ENCODE measurements around the gene GPR142. TPM values are rescaled to one million over a fixed set of nuclear protein-coding genes. Genes with fewer than 3 reads are reported as not detected.

The GPR142 gene
- total and polyA plus RNA-seq, 2 of the 13 experiments (the other 11 are each of a cell fraction or from before 2014, with no cell fraction given), result not detected

DNA sequence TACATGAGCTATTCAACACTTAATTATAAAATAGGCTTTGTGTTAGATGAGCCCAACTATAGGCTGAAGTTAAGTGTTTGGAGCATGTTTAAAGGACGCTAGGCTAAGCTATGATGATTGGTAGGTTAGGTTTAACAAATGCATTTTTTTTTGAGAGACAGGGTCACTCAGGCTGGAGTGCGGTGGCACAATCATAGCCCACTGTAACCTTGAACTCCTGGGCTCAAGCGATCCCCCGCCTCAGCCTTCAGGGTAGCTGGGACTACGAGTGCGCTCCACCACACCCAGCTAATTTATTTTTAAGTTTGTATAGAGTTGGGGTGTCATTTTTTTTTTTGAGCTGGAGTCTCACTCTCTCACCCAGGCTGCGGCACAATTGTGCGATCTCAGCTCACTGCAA is 45.3 kb downstream of the GPR142 start:
- in situ Hi-C loops (cut with HindIII; ENCODE audit: extremely low pct_ligation_motif_present, low pct_unique_long_range_greater_than_20kb), result no loop called here

More for the DNA sequence above, 45.3 kb downstream of the GPR142 start:
- Histone ChIP-seq H3K4me1 (ENCODE audit: insufficient read depth, low read length) (peaks cover 72% of the 10 kb centered on the region), H3K9ac (ENCODE audit: insufficient read depth, low read depth, low read length) (no peak overlapping the region), H3K36me3 (replicated peaks in 1 of 2; ENCODE audit: control insufficient read depth in 1 of 2, insufficient read depth in 2 of 2, low read length in 2 of 2) (no peaks in the 10 kb centered on the region), H3K27ac (ENCODE audit: extremely low read length, insufficient read depth, low read length) (no peak overlapping the region), H3K4me2 (ENCODE audit: low read depth, low read length) (no peak overlapping the region), H3K9me3 (ENCODE audit: low read length) (no peaks in the 10 kb centered on the region), H3K79me2 (ENCODE audit: insufficient read depth, low read length) (no peaks in the 10 kb centered on the region), H3K4me3 (replicated peaks in 1 of 3; ENCODE audit: insufficient read depth in 1 of 3, low read depth in 2 of 3, low read length in 3 of 3) (no peak overlapping the region), H3K27me3 (ENCODE audit: control insufficient read depth in 1 of 2, insufficient read depth in 2 of 2, low read length in 2 of 2) (peaks cover 2 to 11% of the 10 kb centered on the region in 2 experiments; a peak in 2 of 5 replicates), H2AFZ (ENCODE audit: low read length) (no peak overlapping the region), H4K20me1 (ENCODE audit: insufficient read depth, low read length) (no peaks in the 10 kb centered on the region)
- no TSS peak for BruUV-seq (replicated peaks)
- ATAC-seq (no peak), FAIRE-seq (no peak), DNase-seq (ENCODE audit: low spot score) (no peak)
- intact Hi-C loops (cut with micrococcal nuclease; ENCODE audit: unreplicated experiment), result no loop called here
- ChIA-PET POLR2A (interaction anchor here (1.6 to 3.1 kb wide), 4 partner anchors 15 to 43 kb away, joined by 4 to 12 read pairs (median 8); no protein-coding TSS in a partner anchor), CTCF (ENCODE audit: low intra/inter-chr PET ratio, low total read pairs) (no interaction called here)
- TF ChIP-seq HNF4A (CRISPR knock-in tag; IDR thresholded peaks at IDR 0.05), result 0 out of 2 replicates have a peak, but pooled peaks have one; percentile 22
- TF ChIP-seq, protein P1, sequence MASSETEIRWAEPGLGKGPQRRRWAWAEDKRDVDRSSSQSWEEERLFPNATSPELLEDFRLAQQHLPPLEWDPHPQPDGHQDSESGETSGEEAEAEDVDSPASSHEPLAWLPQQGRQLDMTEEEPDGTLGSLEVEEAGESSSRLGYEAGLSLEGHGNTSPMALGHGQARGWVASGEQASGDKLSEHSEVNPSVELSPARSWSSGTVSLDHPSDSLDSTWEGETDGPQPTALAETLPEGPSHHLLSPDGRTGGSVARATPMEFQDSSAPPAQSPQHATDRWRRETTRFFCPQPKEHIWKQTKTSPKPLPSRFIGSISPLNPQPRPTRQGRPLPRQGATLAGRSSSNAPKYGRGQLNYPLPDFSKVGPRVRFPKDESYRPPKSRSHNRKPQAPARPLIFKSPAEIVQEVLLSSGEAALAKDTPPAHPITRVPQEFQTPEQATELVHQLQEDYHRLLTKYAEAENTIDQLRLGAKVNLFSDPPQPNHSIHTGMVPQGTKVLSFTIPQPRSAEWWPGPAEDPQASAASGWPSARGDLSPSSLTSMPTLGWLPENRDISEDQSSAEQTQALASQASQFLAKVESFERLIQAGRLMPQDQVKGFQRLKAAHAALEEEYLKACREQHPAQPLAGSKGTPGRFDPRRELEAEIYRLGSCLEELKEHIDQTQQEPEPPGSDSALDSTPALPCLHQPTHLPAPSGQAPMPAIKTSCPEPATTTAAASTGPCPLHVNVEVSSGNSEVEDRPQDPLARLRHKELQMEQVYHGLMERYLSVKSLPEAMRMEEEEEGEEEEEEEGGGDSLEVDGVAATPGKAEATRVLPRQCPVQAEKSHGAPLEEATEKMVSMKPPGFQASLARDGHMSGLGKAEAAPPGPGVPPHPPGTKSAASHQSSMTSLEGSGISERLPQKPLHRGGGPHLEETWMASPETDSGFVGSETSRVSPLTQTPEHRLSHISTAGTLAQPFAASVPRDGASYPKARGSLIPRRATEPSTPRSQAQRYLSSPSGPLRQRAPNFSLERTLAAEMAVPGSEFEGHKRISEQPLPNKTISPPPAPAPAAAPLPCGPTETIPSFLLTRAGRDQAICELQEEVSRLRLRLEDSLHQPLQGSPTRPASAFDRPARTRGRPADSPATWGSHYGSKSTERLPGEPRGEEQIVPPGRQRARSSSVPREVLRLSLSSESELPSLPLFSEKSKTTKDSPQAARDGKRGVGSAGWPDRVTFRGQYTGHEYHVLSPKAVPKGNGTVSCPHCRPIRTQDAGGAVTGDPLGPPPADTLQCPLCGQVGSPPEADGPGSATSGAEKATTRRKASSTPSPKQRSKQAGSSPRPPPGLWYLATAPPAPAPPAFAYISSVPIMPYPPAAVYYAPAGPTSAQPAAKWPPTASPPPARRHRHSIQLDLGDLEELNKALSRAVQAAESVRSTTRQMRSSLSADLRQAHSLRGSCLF (CRISPR knock-in tag; IDR thresholded peaks at IDR 0.05; ENCODE audit: borderline replicate concordance), result no peak
- TF ChIP-seq, protein P2, sequence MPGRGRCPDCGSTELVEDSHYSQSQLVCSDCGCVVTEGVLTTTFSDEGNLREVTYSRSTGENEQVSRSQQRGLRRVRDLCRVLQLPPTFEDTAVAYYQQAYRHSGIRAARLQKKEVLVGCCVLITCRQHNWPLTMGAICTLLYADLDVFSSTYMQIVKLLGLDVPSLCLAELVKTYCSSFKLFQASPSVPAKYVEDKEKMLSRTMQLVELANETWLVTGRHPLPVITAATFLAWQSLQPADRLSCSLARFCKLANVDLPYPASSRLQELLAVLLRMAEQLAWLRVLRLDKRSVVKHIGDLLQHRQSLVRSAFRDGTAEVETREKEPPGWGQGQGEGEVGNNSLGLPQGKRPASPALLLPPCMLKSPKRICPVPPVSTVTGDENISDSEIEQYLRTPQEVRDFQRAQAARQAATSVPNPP (CRISPR knock-in tag; IDR thresholded peaks at IDR 0.05), result no peak
- peak; percentile 59 for TF ChIP-seq RARA (CRISPR knock-in tag; IDR thresholded peaks at IDR 0.05)
- no peak for TF ChIP-seq ZC3H13 (CRISPR knock-in tag; IDR thresholded peaks at IDR 0.05)
- TF ChIP-seq WIZ (CRISPR knock-in tag; IDR thresholded peaks at IDR 0.05), result no peak
- TF ChIP-seq, protein P3, sequence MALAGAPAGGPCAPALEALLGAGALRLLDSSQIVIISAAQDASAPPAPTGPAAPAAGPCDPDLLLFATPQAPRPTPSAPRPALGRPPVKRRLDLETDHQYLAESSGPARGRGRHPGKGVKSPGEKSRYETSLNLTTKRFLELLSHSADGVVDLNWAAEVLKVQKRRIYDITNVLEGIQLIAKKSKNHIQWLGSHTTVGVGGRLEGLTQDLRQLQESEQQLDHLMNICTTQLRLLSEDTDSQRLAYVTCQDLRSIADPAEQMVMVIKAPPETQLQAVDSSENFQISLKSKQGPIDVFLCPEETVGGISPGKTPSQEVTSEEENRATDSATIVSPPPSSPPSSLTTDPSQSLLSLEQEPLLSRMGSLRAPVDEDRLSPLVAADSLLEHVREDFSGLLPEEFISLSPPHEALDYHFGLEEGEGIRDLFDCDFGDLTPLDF (CRISPR knock-in tag; IDR thresholded peaks at IDR 0.05), result no peak
- TF ChIP-seq ZFP36 (IDR thresholded peaks at IDR 0.05; ENCODE audit: borderline replicate concordance, low read depth, low read length, partially characterized antibody), result no peak
- TF ChIP-seq, protein P4, sequence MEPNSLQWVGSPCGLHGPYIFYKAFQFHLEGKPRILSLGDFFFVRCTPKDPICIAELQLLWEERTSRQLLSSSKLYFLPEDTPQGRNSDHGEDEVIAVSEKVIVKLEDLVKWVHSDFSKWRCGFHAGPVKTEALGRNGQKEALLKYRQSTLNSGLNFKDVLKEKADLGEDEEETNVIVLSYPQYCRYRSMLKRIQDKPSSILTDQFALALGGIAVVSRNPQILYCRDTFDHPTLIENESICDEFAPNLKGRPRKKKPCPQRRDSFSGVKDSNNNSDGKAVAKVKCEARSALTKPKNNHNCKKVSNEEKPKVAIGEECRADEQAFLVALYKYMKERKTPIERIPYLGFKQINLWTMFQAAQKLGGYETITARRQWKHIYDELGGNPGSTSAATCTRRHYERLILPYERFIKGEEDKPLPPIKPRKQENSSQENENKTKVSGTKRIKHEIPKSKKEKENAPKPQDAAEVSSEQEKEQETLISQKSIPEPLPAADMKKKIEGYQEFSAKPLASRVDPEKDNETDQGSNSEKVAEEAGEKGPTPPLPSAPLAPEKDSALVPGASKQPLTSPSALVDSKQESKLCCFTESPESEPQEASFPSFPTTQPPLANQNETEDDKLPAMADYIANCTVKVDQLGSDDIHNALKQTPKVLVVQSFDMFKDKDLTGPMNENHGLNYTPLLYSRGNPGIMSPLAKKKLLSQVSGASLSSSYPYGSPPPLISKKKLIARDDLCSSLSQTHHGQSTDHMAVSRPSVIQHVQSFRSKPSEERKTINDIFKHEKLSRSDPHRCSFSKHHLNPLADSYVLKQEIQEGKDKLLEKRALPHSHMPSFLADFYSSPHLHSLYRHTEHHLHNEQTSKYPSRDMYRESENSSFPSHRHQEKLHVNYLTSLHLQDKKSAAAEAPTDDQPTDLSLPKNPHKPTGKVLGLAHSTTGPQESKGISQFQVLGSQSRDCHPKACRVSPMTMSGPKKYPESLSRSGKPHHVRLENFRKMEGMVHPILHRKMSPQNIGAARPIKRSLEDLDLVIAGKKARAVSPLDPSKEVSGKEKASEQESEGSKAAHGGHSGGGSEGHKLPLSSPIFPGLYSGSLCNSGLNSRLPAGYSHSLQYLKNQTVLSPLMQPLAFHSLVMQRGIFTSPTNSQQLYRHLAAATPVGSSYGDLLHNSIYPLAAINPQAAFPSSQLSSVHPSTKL (CRISPR knock-in tag; IDR thresholded peaks at IDR 0.05), result peak; percentile 33; the same call in 1 of the 2 replicates
- TF ChIP-seq KAT8 (CRISPR knock-in tag; IDR thresholded peaks at IDR 0.05), result no peak
- peak; percentile 100 for TF ChIP-seq ZFP90 (CRISPR knock-in tag; IDR thresholded peaks at IDR 0.05; ENCODE audit: borderline replicate concordance)
- WGBS (ENCODE audit: low lambda C conversion rate), result 49% methylated on average over 8 of the region's 8 CpGs

Data from HepG2 (cell line).